ENCODE data around the gene CLEC2L.

The CLEC2L gene

DNA sequence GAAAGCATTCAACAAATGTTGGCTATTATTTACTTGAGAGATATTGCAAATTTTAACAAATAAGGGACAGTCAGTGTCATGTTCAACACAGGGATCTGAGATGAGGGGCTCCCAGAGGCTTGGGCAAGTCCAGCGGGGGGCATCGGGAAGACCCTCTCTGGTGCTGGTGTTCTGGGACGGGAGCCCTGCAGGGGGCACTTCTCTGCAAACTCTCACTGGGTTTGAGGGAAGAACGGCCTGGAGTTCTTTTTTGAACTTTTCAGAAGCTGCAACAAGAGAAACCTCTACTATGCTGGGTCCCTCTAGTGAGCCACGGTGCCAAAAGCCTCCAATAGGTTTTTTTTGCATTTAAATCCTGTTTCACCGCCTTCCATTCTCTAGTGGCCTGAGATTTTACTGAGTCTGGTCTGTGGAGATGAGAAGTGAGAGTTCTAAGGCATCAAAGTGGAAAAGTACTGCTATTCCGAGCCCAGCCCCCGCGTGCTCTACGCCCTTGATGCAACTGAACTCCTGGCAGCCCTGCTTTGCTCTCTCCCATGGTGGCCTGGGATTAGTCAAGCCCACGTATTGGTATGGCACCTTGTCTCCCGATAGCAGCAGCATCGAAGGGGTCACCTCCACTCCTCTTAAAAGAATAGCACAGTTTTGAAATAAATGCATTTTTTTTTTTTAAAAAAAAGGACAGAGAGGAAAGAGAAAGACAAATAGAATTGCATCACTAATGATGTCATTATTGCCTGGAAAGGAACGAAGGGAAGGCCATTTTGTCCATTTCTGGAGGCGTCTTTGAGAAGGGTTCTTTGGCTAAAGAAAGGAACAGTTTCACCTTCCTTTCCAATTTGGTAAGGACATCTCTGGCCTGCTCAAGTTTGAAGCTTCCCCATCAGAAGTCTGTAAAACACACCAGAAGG is 43.5 kb downstream of the CLEC2L start:
- Histone ChIP-seq H3K4me1 (ENCODE audit: control insufficient read depth, insufficient read depth, low read length) (peaks cover 18% of the 10 kb centered on the region), H3K9me3 (ENCODE audit: control insufficient read depth, low read length) (no peaks in the 10 kb centered on the region), H3K4me3 (ENCODE audit: insufficient read depth, low read depth, low read length) (no peak overlapping the region), H3K36me3 (ENCODE audit: control insufficient read depth, insufficient read depth, low read length) (no peaks in the 10 kb centered on the region), H3K27me3 (ENCODE audit: control insufficient read depth, insufficient read depth, low read length, poor library complexity, severe bottlenecking) (no peaks in the 10 kb centered on the region), H3K27ac (ENCODE audit: insufficient read depth, low read depth, low read length, poor library complexity, severe bottlenecking) (no peak overlapping the region)
- 77 to 78% methylated on average over 14 to 15 of the region's 15 CpGs for WGBS, 2 experiments

DNA sequence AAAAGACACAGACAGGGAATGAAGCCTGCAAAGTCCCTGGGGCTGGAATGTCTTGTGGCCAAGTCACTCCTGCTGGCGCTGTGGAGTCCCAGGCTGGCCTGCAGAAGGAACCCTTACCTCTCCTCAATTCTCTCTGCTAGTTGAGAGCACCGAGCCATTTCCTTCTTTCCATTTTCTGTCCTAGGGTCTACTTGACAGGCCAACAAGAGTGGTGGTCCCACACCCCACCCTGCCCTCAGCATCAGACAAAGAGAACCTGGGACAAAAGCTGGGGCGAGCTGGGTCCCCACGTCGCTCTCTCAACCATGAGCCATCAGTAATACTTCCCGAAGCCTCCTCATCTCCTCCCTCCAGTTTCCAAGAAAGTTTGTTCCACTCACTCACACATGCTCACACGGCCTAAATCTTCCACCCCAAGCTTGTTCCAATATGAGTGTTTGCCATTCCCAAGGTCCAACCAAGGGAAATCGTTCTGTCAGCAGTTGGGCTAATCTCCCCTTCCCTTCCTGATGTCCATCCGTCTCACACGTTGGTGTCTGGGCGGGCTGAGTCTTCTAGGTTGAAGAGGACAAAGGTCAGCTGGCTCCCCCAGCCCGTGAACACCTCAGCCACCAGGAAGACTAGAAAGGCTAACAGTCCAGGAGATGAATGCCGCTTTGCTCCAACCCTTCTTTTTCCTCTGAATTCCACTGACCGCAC is 44.3 kb downstream of the CLEC2L start:
- Histone ChIP-seq H3K36me3 (ENCODE audit: control insufficient read depth, insufficient read depth, low read length) (no peaks in the 10 kb centered on the region), H3K4me1 (ENCODE audit: control insufficient read depth, insufficient read depth, low read length) (peaks cover 18% of the 10 kb centered on the region), H3K27ac (ENCODE audit: insufficient read depth, low read depth, low read length, poor library complexity, severe bottlenecking) (no peak overlapping the region), H3K4me3 (ENCODE audit: insufficient read depth, low read depth, low read length) (no peak overlapping the region), H3K27me3 (ENCODE audit: control insufficient read depth, insufficient read depth, low read length, poor library complexity, severe bottlenecking) (no peaks in the 10 kb centered on the region), H3K9me3 (ENCODE audit: control insufficient read depth, low read length) (no peaks in the 10 kb centered on the region)
- WGBS, 2 experiments = 95% methylated on average over 14 of the region's 14 CpGs

DNA sequence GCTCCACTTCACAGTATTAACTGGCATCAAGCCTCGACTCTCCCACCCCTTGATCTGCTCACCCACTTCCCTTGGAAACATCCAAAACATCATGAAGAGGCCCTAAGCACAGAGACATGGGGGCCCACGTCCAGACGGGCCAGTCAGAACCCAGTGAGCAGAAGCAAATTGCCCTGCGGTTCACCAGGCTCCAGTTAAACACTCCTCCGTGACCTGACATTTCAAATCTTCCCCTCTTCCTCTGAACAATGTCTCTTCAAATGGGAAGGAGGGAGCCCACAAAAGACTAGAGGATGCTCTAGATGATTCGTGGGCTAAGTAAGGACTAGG is 44.8 kb downstream of the CLEC2L start:
- Histone ChIP-seq H3K36me3 (ENCODE audit: control insufficient read depth, insufficient read depth, low read length) (no peaks in the 10 kb centered on the region), H3K9me3 (ENCODE audit: control insufficient read depth, low read length) (no peaks in the 10 kb centered on the region)
- 93 to 96% methylated on average over 6 of the region's 6 CpGs for WGBS, 2 experiments

DNA sequence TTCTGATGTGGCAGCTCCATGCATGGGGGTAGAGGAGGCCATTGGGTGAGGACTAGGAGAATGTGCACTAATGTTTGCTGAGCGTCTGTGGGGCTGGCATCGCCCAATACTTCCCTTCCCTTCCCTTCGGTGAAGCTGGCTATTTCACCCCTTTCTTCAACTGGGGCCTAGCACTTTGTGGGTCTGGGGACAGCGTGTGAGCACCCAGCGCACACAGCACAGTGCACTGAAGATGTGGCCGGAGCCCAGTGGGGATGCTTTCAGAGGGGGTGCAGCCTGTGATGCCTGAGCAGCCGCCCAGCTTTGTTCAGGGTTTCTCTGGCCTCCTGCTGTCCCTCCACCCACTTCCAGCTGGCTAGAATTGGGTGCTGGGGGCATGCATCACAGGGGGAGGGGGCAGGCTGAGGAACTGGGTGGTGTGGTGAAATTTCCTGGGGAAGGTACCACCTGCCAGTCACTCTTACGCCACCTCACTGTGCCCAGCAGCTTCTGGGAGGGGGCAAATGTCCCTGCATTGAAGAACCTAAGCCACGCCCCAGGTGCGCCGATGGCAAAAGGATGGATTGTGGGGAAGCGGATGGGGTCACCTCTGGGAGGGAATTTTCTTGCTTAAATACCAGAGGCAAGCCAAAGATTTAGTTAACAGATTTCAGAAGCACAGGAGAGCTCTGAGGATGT is 45.5 kb downstream of the CLEC2L start:
- Histone ChIP-seq H3K36me3 (ENCODE audit: control insufficient read depth, insufficient read depth, low read length) (no peaks in the 10 kb centered on the region), H3K4me3 (ENCODE audit: insufficient read depth, low read depth, low read length) (no peak overlapping the region), H3K9me3 (ENCODE audit: control insufficient read depth, low read length) (no peaks in the 10 kb centered on the region), H3K27ac (ENCODE audit: insufficient read depth, low read depth, low read length, poor library complexity, severe bottlenecking) (no peak overlapping the region), H3K4me1 (ENCODE audit: control insufficient read depth, insufficient read depth, low read length) (peaks cover 18% of the 10 kb centered on the region), H3K27me3 (ENCODE audit: control insufficient read depth, insufficient read depth, low read length, poor library complexity, severe bottlenecking) (no peaks in the 10 kb centered on the region)
- 96 to 97% methylated on average over 12 of the region's 12 CpGs for WGBS, 2 experiments

More for the DNA sequence above, 44.8 kb downstream of the CLEC2L start:
- H3K4me3 ChIP-seq (ENCODE audit: insufficient read depth, low read depth, low read length) = no peak overlapping the region
- peaks cover 18% of the 10 kb centered on the region for H3K4me1 ChIP-seq (ENCODE audit: control insufficient read depth, insufficient read depth, low read length)
- H3K27ac ChIP-seq (ENCODE audit: insufficient read depth, low read depth, low read length, poor library complexity, severe bottlenecking) = no peak overlapping the region
- no peaks in the 10 kb centered on the region for H3K27me3 ChIP-seq (ENCODE audit: control insufficient read depth, insufficient read depth, low read length, poor library complexity, severe bottlenecking)

DNA sequence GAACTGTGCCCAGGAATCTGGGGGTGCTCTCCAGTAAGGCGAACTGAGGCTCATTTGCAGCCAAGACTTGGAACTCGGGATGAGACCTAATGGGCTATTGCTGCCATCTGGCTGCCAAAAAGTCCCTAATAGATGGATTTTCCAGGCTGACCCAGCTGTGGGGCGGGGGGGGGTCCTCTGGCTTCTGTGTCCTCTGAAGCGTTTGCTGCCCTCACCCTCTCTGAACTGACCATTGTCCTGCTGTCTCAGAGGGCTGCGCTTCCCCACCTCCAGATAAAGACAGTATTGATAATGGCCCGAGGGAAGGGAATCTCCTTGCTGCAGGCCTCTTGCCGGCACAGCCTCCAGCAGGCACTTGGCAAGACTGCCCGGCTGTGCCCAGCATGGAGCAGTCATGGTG is 46.6 kb downstream of the CLEC2L start:
- 70 to 71% methylated on average over 8 of the region's 8 CpGs for WGBS, 2 experiments
- H3K4me1 ChIP-seq (ENCODE audit: control insufficient read depth, insufficient read depth, low read length) = peaks cover 18% of the 10 kb centered on the region
- no peak overlapping the region for H3K27ac ChIP-seq (ENCODE audit: insufficient read depth, low read depth, low read length, poor library complexity, severe bottlenecking)
- H3K36me3 ChIP-seq (ENCODE audit: control insufficient read depth, insufficient read depth, low read length) = no peaks in the 10 kb centered on the region
- H3K4me3 ChIP-seq (ENCODE audit: insufficient read depth, low read depth, low read length) = no peak overlapping the region
- H3K27me3 ChIP-seq (ENCODE audit: control insufficient read depth, insufficient read depth, low read length, poor library complexity, severe bottlenecking) = no peaks in the 10 kb centered on the region
- H3K9me3 ChIP-seq (ENCODE audit: control insufficient read depth, low read length) = no peaks in the 10 kb centered on the region

DNA sequence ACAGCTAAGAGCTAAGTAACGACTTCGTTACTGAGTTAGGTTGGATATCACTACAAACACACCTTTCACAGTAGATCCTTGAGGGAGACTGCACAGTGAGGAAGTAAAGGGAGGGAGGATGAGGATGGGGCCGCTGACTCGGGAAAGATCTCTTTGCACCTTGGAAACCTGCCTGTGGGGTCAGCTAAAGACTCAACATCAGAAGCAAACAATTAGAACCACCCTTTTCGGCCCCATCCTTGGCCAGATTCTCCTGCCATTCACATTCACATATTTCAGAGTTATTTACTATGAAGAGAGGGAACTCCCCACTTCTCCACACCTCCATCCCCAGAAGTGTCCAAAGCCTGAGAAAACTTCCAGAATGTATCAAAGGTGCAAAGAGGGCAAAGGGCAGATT is 47.1 kb downstream of the CLEC2L start:
- no peak overlapping the region for H3K27ac ChIP-seq (ENCODE audit: insufficient read depth, low read depth, low read length, poor library complexity, severe bottlenecking)
- 91% methylated on average over 3 to 5 of the region's 5 CpGs for WGBS, 2 experiments
- no peaks in the 10 kb centered on the region for H3K9me3 ChIP-seq (ENCODE audit: control insufficient read depth, low read length)
- no peak overlapping the region for H3K4me3 ChIP-seq (ENCODE audit: insufficient read depth, low read depth, low read length)
- H3K36me3 ChIP-seq (ENCODE audit: control insufficient read depth, insufficient read depth, low read length) = no peaks in the 10 kb centered on the region
- no peaks in the 10 kb centered on the region for H3K27me3 ChIP-seq (ENCODE audit: control insufficient read depth, insufficient read depth, low read length, poor library complexity, severe bottlenecking)
- H3K4me1 ChIP-seq (ENCODE audit: control insufficient read depth, insufficient read depth, low read length) = peaks cover 18% of the 10 kb centered on the region

DNA sequence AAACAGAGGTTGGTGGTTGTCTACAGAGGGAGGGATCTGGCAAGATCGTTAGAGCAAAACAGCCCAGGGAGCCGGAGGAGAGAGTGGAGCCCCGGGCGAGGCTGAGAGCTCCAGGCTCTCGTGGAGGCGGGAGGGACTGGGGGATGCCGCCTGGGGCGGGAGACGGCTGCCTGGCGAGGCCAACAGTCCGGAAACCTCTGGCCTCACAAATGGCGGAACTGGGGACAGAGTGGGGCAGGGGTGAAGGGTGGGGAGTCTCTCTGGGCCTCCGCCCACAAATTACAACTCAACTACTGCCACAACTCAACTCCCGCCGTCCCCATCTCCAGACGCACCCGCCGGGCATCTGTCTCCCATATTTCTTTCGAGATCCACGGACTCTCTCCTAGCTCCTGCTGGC is 47.7 kb downstream of the CLEC2L start:
- no peaks in the 10 kb centered on the region for H3K9me3 ChIP-seq (ENCODE audit: control insufficient read depth, low read length)
- no peaks in the 10 kb centered on the region for H3K27me3 ChIP-seq (ENCODE audit: control insufficient read depth, insufficient read depth, low read length, poor library complexity, severe bottlenecking)
- no peak overlapping the region for H3K27ac ChIP-seq (ENCODE audit: insufficient read depth, low read depth, low read length, poor library complexity, severe bottlenecking)
- H3K4me3 ChIP-seq (ENCODE audit: insufficient read depth, low read depth, low read length) = no peak overlapping the region
- 89 to 90% methylated on average over 20 of the region's 20 CpGs for WGBS, 2 experiments
- H3K36me3 ChIP-seq (ENCODE audit: control insufficient read depth, insufficient read depth, low read length) = no peaks in the 10 kb centered on the region
- peaks cover 18% of the 10 kb centered on the region for H3K4me1 ChIP-seq (ENCODE audit: control insufficient read depth, insufficient read depth, low read length)

DNA sequence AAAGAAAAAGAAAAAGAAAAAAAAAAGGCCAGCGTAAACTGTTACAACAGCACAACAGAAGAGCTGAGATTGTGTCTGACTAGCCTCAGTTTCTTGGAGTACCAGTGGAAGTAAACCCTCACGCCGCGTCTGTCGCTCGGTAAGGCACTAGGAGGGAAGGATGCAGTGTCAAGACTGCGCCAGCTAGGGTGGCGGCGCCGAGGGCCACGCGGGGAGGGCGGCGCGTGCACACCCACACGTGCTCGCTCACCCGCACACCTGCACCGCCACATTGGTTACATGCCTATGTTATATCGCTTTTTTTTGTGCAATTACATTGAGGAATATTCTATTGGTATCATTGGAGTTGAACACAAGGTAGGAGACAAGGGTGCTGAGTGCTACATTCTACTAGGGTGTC is 48.2 kb downstream of the CLEC2L start:
- Histone ChIP-seq H3K4me3 (ENCODE audit: insufficient read depth, low read depth, low read length) (no peak overlapping the region), H3K4me1 (ENCODE audit: control insufficient read depth, insufficient read depth, low read length) (peaks cover 14% of the 10 kb centered on the region), H3K27ac (ENCODE audit: insufficient read depth, low read depth, low read length, poor library complexity, severe bottlenecking) (no peak overlapping the region), H3K9me3 (ENCODE audit: control insufficient read depth, low read length) (no peaks in the 10 kb centered on the region), H3K27me3 (ENCODE audit: control insufficient read depth, insufficient read depth, low read length, poor library complexity, severe bottlenecking) (no peaks in the 10 kb centered on the region), H3K36me3 (ENCODE audit: control insufficient read depth, insufficient read depth, low read length) (no peaks in the 10 kb centered on the region)
- 96 to 97% methylated on average over 20 of the region's 20 CpGs for WGBS, 2 experiments

DNA sequence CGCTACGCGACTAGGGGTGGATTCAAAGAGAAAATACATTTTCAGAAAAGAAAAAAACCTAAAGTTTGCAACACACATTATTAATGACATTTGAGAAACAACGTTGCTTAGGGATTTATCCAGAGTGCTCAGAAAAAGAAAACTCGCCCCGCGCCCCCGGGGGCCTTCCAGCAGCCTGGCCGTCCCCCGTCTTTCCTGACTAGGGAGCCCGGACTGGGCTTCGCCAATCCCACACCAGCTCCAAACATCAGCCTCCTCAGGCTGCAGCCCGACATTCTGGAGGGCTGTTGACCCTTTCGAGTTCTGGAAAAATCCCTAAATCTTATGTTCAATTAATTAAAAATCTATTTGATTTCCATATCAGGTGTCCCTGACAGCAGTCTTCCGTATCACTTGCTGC is 48.6 kb downstream of the CLEC2L start:
- H3K27me3 ChIP-seq (ENCODE audit: control insufficient read depth, insufficient read depth, low read length, poor library complexity, severe bottlenecking) = no peaks in the 10 kb centered on the region
- H3K4me3 ChIP-seq (ENCODE audit: insufficient read depth, low read depth, low read length) = no peak overlapping the region
- H3K27ac ChIP-seq (ENCODE audit: insufficient read depth, low read depth, low read length, poor library complexity, severe bottlenecking) = no peak overlapping the region
- 94 to 97% methylated on average over 15 of the region's 15 CpGs for WGBS, 2 experiments
- peaks cover 9% of the 10 kb centered on the region for H3K4me1 ChIP-seq (ENCODE audit: control insufficient read depth, insufficient read depth, low read length)
- H3K9me3 ChIP-seq (ENCODE audit: control insufficient read depth, low read length) = no peaks in the 10 kb centered on the region
- no peaks in the 10 kb centered on the region for H3K36me3 ChIP-seq (ENCODE audit: control insufficient read depth, insufficient read depth, low read length)

Measured in ectodermal cell (in vitro differentiated cells).